Daoy (cell line): ENCODE data around the gene TTC38. TPM values are rescaled to one million over a fixed set of nuclear protein-coding genes. Genes with fewer than 3 reads are reported as not detected.

Source experiments
- DNase-seq: peaks from one replicate; pipeline ENCODE4 v3.0.0-alpha.2; 2015; ENCODE audit warnings: low read depth
- total RNA-seq: library from RNA; depleted of rRNA; stranded (reverse); fragments of >200 nt; shearing (Covaris generic); gene quantifications from 2 replicates; pipeline ENCODE4 v1.2.3, GENCODE V29; 2014; rRNA removed

The TTC38 gene
- total RNA-seq, 1 experiment from 2014 or later, result 30.6 TPM

DNA sequence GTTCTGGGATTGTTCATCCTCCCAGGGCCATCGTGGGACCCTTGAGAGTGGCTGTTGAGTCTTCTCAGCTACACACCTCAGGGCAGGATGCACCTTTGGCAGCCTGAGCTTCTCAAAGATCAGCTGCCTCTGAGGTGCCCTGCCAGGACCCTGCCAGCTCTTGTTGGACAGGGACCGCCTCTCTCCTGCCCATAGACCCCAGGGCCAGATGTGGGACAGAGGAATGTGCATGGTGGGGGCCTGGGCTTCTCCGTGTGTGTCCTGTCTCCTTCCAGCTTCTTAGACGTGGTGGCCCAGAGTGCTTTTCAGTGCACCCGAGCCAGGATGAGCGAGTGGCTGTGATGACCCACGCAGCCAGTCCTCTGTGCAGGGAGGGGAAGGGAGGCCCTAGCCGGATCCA is 61.8 kb downstream of the TTC38 start:
- no peak for DNase-seq

DNA sequence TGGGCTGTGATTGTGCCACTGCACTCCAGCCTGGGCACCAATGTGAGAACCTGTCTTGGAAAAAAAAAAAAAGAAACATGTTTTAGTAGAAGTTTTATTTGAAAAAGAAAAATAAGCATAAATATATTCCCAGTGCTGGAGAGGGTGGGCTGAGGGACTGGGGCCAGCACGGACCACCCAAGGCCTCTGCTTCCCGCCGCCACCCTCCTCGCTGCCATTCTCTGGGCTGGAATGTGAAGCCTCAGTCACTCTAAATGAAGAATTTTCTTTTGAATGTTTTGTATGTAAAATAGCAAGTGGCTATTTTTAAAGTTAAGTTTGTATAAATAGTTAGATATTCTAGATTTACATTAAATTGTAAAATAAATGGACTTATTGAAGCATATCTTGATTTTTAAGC is 62.6 kb downstream of the TTC38 start:
- DNase-seq, result no peak

DNA sequence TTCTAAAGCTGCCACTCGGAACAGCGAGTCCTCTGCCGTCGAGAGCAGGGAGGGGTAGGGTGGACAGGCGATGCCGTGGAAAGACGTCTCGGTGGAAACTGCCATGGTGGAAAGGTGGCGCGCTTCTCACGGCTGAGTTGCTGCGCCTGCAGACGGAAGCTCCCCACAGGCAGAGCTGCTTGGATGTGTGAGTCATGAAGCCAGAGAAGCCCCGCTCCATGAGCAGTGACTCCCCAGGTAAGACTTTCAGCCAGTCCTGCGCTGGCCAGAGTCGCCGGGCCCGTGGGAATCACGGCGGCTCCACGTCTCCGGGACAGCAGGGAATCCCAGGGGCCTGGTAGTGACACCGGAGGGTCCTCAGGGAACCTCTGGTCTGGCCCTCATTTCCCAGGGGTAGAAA is 63.7 kb downstream of the TTC38 start:
- no peak for DNase-seq

DNA sequence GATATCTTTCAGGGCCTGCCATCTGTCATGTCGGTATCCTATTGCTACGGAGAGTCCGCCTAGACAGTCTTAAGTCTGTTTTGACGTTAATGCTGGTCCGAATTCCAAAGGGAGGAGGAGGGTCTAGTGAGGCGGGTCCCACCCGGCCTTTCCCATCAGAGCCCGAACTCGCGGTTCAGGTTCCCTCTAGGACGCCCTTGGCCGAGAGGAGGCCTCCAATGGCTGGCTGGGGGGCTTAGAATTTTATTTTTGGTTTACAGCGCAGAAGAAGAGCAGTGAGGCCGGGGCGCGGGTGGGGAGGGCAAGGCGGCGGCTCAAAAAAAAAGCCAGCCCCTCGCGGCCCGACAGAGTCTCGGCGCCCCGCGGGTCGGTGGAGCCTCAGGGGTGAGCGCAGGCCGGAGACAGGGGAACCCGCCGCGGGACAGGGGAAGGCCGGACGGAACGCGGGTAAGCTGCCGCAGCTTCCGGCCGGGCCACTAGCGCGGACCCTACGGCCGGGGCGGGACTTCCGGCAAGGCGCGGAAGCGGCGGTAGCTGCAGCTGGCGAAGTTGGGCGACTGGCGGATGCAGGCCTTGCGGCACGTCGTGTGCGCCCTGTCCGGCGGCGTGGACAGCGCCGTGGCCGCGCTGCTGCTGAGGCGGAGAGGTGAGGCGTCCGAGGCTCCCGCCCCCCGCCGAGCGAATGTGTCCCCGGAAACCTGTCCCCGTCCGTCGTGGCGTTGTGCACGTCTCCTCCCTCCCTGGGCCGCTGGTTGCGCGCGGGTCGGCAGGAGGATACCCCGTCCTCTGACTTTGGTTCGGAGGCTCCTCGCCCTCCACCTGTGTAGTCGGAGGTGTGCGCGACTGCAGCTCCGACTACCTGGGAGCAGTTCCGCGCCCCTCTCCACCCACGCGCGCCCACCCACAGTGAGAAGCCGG is 67.7 kb downstream of the TTC38 start, which contains the start of gene TRMU:
TSS of gene TRMU (plus strand) at position 514 of the 918 bp plus-strand sequence. CDS start at position 565, 51 bp downstream.
- peak; percentile 91 for DNase-seq

DNA sequence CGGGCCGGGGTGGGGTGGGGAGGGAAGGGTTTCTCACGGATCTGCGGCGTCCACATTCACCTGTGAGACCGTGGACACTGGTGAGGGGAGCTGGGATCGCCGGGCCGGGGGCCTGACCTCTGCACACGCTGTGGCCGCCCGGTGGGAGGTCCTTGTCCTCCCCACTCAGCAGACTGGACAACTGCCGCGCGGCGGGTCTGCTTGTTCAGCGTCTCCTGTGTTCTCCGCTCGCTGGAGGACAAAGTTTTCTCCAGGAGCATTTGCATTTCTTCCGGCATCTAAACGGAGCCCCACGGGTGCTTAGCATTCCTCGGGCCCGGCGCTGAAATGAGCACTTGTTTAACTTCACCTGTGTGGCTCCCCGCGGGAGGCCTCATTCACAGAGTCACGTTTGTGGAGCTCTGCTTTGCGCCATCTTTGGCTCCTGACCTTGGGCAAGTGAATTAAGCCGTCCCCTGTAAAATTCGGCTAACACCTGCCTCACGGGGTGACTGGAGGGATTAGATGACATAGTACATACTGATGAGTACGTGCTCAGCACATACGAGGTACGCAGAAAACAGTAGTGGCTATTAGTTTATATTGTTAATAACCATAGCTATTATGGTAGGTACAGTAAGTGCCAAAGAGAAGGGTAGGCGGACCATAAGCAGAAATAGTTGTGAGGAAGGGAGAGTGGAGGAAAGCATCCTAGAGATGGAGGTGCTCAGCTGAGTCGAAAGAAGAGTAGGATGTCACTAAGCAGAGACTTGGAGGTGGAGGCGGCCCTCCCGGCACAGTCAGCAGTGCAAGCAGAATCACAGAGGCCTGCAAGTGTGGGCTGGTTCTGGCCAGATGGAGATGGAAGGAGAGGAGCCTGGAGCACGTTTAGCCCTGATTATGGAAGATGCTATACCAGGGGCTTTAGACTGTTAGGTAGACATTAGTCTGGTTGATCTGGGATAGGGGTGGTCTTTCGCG is 68.6 kb downstream of the TTC38 start:
- DNase-seq, result no peak

DNA sequence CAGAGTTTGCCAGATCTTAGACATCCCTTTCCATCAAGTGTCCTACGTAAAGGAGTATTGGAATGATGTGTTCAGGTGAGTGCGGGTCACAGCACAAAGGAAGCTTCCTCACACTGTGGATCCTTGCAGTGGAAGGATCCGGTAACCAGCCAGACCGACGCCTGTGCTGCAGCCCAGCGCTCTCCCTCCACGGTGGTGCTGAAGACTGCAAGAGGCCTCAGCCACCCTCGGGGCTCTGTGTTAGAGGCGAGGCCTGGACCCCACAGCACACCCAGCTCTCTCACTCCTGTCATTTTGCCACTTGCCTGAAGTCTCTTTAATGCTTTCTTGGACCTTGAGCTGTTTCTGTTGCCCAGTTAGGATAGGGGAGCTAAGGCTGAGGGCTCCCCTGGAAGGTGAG is 70.1 kb downstream of the TTC38 start:
- DNase-seq, result no peak

DNA sequence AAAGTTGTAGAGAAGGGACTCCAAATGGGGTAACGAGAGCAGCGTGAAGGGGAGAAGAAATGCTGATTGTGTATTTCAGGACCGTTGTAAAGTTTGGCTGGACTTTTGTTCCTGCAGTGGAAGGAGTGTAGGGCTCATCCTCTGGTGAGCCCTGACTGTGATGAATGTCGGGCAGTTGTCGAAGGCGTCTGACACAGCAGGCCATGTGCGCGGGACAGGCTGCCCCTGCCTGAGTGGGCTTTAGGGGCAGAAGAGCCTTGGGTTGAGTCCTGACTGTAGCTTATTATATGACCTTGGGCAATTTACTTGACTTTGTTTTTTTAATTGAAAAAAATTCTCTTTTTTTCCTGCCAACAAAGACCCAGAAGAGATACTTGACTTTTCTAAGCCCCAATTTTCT is 70.8 kb downstream of the TTC38 start:
- no peak for DNase-seq

DNA sequence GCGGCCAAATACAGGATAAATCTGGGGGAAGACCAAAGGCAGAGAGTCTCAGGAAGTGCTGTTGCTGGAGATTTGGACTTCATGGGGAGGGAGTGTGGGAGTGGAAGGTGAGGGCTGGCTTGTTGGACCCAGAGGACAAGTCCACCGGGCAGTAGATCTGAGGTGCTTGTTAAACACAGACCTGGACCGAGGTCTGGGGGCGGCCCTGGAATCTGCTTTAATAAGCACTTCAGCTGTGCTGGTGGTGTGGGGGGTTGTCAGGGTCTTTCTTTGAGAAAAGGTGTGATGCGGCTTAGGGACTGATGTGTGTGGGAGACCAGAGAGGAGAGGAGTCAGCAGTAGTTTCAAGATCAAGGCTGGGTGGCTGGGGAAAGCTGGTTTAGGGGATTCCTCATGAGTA is 72.1 kb downstream of the TTC38 start:
- DNase-seq, result no peak

DNA sequence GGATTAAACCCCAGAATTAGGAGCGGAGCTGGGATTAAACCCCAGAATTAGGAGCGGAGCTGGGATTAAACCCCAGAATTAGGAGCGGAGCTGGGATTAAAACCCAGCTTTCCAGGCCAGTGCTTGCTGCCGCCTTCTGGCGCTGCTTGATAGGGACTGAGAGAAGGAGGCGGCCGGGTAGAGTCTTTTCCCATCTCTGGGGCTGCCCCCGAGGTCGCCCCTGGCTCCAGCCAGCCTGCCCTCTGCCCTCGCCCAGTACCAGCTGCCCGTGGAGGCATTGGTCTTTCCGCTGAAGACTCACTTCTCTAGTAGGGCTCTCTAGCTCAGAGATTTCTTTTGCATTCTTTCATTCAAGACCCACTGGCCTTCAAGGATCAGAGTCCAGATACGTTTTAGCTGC is 72.9 kb downstream of the TTC38 start:
- no peak for DNase-seq

Other genes with a start within 250 kb of the TTC38 start
- gene PPARA, start 117.5 kb upstream of the TTC38 start, total RNA-seq, result 1.3 and 1.7 TPM in 2 replicates
- gene CDPF1, start 17.7 kb upstream of the TTC38 start, total RNA-seq, result 14.3 and 19.9 TPM in 2 replicates
- gene PKDREJ, start 4.7 kb upstream of the TTC38 start, total RNA-seq, result not detected in 2 replicates
- 21.1 and 27.8 TPM in 2 replicates for gene GTSE1, start 28.9 kb downstream of the TTC38 start, total RNA-seq
- 60.4 and 77.4 TPM in 2 replicates for gene TRMU, start 67.7 kb downstream of the TTC38 start, total RNA-seq